GM21447 (cell line): Measurements from ENCODE around the gene FANCI.
"Not testable (repeated sequence)": the region's sequence is repeated elsewhere in the genome, so short reads cannot be mapped to it uniquely, and the experiment has no call there.

ENCODE experiments used
- ATAC-seq: cut with Tn5 transposase; IDR thresholded peaks from one replicate; pipeline ENCODE4 v1.9.1; 2021; ENCODE audit not compliant: unreplicated experiment

The FANCI gene

GRCh38 chr15:89221543-89221942, 22.2 kb upstream of the FANCI start, which contains the start of gene RLBP1:
Gene RLBP1 (minus strand): TSS chr15:89221579. CDS start chr15:89218975, 2,604 bp downstream.
- ATAC-seq, result no peak

- ATAC-seq, result no peak
These were observed 18.2 kb upstream of the FANCI start for GRCh38 chr15:89225588-89225987.

GRCh38 chr15:89226359-89227221, 17.2 kb upstream of the FANCI start:
- ATAC-seq, result no peak

GRCh38 chr15:89227425-89227824, 16.4 kb upstream of the FANCI start:
- no peak for ATAC-seq

GRCh38 chr15:89230277-89230676, 13.5 kb upstream of the FANCI start:
- no peak for ATAC-seq

- ATAC-seq, result no peak
These were observed 11.9 kb upstream of the FANCI start for GRCh38 chr15:89231832-89232231.

- not testable (repeated sequence) for ATAC-seq
These were observed 3.6 kb upstream of the FANCI start for GRCh38 chr15:89239883-89240810.

- no peak for ATAC-seq
These were observed 611 bp upstream of the FANCI start for GRCh38 chr15:89243046-89243690.

GRCh38 chr15:89244574-89244903, 760 bp downstream of the FANCI start:
- ATAC-seq, result no peak

GRCh38 chr15:89247446-89247845, 3.7 kb downstream of the FANCI start:
- ATAC-seq, result no peak

GRCh38 chr15:89248584-89248983, 4.8 kb downstream of the FANCI start:
- no peak for ATAC-seq

GRCh38 chr15:89250142-89250541, 6.4 kb downstream of the FANCI start:
- ATAC-seq, result not testable (repeated sequence)

GRCh38 chr15:89277281-89277680, 33.5 kb downstream of the FANCI start:
- ATAC-seq, result not testable (repeated sequence)

- no peak for ATAC-seq
These were observed 34.5 kb downstream of the FANCI start for GRCh38 chr15:89278307-89278706.

GRCh38 chr15:89282631-89283030, 38.9 kb downstream of the FANCI start:
- ATAC-seq, result no peak

GRCh38 chr15:89283201-89283600, 39.4 kb downstream of the FANCI start:
- no peak for ATAC-seq

- ATAC-seq, result no peak
These were observed 48.2 kb downstream of the FANCI start for GRCh38 chr15:89291934-89292438.

GRCh38 chr15:89293012-89293411, 49.2 kb downstream of the FANCI start:
- no peak for ATAC-seq

GRCh38 chr15:89299896-89300295, 56.1 kb downstream of the FANCI start:
- ATAC-seq, result no peak

GRCh38 chr15:89301304-89302089, 57.7 kb downstream of the FANCI start:
- no peak for ATAC-seq
